ENCODE data around the gene FLCN. TPM values are rescaled to one million over a fixed set of nuclear protein-coding genes. Genes with fewer than 3 reads are reported as not detected.
"Not testable (repeated sequence)": the region's sequence is repeated elsewhere in the genome, so short reads cannot be mapped to it uniquely, and the experiment has no call there.

Gene FLCN, protein sequence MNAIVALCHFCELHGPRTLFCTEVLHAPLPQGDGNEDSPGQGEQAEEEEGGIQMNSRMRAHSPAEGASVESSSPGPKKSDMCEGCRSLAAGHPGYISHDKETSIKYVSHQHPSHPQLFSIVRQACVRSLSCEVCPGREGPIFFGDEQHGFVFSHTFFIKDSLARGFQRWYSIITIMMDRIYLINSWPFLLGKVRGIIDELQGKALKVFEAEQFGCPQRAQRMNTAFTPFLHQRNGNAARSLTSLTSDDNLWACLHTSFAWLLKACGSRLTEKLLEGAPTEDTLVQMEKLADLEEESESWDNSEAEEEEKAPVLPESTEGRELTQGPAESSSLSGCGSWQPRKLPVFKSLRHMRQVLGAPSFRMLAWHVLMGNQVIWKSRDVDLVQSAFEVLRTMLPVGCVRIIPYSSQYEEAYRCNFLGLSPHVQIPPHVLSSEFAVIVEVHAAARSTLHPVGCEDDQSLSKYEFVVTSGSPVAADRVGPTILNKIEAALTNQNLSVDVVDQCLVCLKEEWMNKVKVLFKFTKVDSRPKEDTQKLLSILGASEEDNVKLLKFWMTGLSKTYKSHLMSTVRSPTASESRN
- polyA plus RNA-seq (ENCODE audit: low read depth in 6 of 6) = 1 to 10 TPM; 3.6 to 7.4 (median 5.7) TPM

DNA sequence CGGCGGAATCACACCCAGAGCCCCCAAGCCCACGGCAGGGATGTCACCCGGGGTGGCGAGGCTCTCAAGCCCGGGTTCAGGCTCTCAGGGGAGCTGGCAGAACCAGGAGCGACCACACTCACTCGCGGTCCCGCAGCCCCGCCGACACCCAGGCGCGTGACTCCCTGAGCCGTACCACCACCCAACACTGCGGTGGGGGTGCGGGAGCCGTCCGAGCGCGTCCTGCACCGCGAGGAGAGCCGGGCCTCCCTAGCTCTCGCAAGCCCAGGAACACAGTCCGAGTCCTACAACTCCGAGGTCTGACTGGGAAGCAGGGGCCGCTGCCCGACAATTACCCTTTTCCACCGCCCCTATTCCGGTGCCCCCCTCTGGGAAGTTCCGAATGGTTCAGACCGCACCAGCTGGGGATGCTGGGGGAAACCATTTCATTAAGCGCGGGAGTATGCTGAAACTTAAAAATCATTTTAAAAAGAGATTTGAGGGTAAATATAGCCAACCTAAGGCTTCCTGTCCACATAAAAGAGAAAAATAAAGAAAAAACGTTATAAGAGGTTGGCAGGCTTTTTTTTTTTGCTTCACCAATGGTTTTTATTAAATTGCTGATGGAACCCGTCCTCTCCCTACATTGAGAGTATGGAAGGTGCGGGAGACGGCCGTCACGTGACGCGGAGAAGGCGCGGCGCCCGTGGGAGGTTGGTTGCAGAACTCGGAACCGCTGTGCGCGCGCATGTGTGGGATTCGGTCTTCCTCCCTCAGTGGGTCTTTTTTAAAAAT is at the start of gene FLCN:
FLCN (minus strand) TSS at position 143 of the 774 bp plus-strand sequence. CDS start 9,031 bp downstream, outside the sequence.
- Mint-ChIP-seq H3K4me1 (peaks cover 21 to 37% (median 27%) of the 10 kb centered on the region in 3 donors), H3K9me3 (no peaks in the 10 kb centered on the region), H3K36me3 (no peaks in the 10 kb centered on the region), H3K27me3 (no peaks in the 10 kb centered on the region), H3K4me3 (peak within 1 kb of the TSS; percentile 87 to 100 (median 98)), H3K27ac (peak within 1 kb of the TSS; percentile 97 to 100 (median 100))
- DNase-seq (peak; percentile 92), ATAC-seq (ENCODE audit: low read depth in 2 of 2) (peak; percentile 90 to 92)

DNA sequence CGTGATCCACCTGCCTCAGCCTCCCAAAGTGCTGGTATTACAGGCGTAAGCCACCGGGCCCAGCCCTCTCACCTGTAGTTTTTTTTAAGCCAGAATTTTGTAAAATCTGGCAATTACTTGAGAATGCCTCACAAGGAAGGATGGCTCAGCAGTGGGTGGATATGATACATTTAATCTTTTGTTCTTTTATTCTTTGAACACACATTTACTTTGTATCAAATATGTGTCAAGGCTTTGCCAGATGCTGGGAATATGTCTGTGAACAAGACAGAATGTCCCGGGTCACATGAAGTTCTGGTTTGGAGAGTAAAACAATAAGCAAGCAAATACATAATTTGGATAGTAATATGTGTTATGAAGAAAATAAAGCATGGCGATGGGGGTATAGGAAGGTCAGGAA is 49.0 kb upstream of the FLCN start:
- ATAC-seq (ENCODE audit: low read depth in 2 of 2) (no peak), DNase-seq (no peak)
- H3K4me3 Mint-ChIP-seq = no peak overlapping the region
- no peaks in the 10 kb centered on the region for H3K9me3 Mint-ChIP-seq
- no peaks in the 10 kb centered on the region for H3K27me3 Mint-ChIP-seq
- peaks cover 13 to 14% (median 14%) of the 10 kb centered on the region in 3 donors for H3K4me1 Mint-ChIP-seq
- H3K36me3 Mint-ChIP-seq = no peaks in the 10 kb centered on the region
- peak overlapping the region in 1 of 6 donors; percentile 49 for H3K27ac Mint-ChIP-seq

DNA sequence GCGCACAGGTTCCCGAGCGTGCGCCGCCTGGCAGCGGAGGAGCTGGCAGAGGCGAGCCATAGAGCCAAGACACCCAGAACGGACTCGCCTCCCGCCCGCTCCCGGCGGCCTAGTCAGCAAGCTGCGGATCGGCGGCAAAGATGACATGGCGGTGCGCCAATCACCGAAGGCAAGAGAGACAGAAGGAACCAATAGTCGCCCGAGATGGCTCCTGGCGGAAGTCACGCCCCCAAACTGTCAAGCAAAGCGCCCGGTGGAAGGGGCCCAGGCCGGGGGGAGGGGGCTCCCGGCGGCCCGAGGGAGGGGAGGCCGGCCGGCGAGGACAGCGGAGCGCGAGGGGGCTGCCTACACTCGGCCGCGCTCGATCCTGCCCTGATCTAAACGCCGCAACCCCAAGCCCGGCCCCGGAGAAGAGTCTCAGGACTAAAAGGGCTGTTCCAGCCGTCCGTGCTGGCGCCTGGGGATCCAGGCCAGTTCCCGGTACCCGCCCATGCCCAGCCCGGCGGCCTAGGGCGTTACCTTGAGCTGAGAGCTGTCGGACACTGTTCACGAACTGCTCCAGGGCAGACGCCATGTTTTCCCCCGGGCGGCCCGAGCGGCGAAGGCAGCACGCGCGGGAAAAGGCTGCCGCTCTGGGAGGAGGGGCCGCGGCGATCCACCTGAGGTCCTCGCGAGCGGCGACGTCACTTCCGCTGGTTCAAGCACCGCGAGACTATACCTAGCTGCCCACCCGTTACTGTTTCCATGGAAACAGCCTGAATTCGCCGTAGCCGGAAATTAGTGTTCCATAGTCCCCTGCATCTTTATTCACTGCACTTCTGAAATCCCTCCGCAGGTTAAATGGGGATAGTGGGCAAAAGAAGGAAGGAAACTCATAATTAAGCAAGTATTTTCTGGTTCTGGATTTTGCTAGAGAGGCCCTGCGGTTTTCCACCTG is 43.9 kb upstream of the FLCN start, which contains the start of gene COPS3:
COPS3 (minus strand) TSS at position 634 of the 937 bp plus-strand sequence; CDS start at position 574, 60 bp downstream.
- DNase-seq (peak; percentile 95), ATAC-seq (ENCODE audit: low read depth in 2 of 2) (peak; percentile 86 to 87)
- Mint-ChIP-seq H3K4me3 (peak within 1 kb of the TSS; percentile 87 to 97 (median 94)), H3K27me3 (no peaks in the 10 kb centered on the region), H3K4me1 (peaks cover 28 to 46% (median 46%) of the 10 kb centered on the region in 3 donors), H3K9me3 (no peaks in the 10 kb centered on the region), H3K27ac (peak within 1 kb of the TSS; percentile 96 to 99 (median 98)), H3K36me3 (no peaks in the 10 kb centered on the region)

DNA sequence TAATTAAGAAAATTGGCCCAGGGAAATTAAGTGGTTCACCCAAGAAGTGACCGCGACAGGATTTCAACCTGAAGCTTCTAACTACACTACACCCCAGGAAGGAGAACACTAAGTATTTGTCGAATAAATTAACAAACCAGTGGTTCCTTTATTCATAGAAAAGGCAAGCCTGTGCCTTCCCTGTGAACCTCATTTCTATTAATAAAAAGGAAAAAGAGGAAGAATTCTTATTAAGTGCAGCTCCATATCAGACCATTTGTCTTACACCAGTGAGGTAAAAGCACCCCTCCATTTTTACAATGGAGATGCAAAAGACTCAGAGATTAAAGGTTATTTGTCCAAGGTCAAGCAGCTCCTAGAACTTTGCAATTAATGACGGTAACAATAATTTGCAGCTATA is 42.3 kb upstream of the FLCN start:
- peaks cover 31 to 49% (median 46%) of the 10 kb centered on the region in 3 donors for H3K4me1 Mint-ChIP-seq
- DNase-seq (no peak), ATAC-seq (ENCODE audit: low read depth in 2 of 2) (no peak)
- no peaks in the 10 kb centered on the region for H3K36me3 Mint-ChIP-seq
- H3K9me3 Mint-ChIP-seq = no peaks in the 10 kb centered on the region
- H3K27me3 Mint-ChIP-seq = no peaks in the 10 kb centered on the region
- H3K27ac Mint-ChIP-seq = peak overlapping the region in 2 of 6 donors; percentile 62 to 96
- peak overlapping the region; percentile 77 to 97 (median 93) for H3K4me3 Mint-ChIP-seq

DNA sequence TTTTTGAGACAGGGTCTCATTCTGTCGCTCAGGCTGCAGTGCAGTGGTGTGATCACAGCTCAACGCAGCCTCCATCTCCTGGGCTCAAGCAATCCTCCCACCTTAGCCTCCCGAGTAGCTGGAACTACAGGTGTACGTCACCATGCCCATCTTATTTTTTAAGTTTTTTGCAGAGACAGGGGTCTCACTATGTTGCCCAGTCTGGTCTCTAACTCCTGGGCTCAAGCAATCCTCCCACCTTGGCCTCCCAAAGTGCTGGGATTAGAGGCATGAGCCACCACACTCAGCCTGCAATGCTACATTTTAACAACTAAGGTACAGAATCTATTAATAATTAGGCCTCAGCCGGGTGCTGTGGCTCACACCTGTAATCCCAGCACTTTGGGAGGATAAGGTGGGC is 40.5 kb upstream of the FLCN start:
- H3K27me3 Mint-ChIP-seq; H3K9me3 Mint-ChIP-seq; DNase-seq; ATAC-seq (ENCODE audit: low read depth in 2 of 2); H3K36me3 Mint-ChIP-seq: not testable (repeated sequence)
- Mint-ChIP-seq H3K4me1 (peaks cover 26 to 49% (median 45%) of the 10 kb centered on the region in 3 donors), H3K27ac (peak overlapping the region in 3 of 6 donors; percentile 47 to 63 (median 57)), H3K4me3 (peak overlapping the region in 1 of 8 donors; percentile 12)

DNA sequence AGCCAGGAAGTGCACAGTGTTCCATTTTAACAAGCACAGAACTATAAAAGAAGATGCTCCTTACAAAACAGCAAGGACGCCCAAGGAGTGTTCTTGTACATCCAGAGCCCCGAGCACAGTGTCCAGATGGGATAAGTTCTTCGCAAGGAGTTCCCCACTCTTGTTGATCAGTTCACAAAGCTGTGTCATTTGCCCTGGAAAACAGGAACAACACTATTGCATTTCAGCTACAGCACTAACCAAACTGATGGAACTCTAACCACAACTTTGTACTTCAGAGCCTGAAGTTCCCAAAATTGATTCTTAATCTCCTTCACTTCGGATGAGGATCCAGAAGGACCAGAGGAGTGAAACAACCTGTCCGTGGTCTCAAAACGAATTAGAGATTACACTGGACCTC is 39.0 kb upstream of the FLCN start:
- Mint-ChIP-seq H3K36me3 (peaks cover 0 to 7% of the 10 kb centered on the region in 2 donors), H3K27ac (no peak overlapping the region), H3K27me3 (no peaks in the 10 kb centered on the region), H3K4me1 (peaks cover 17 to 37% (median 32%) of the 10 kb centered on the region in 3 donors), H3K9me3 (no peaks in the 10 kb centered on the region), H3K4me3 (peak overlapping the region in 1 of 8 donors; percentile 45)
- ATAC-seq (ENCODE audit: low read depth in 2 of 2) (no peak), DNase-seq (no peak)

DNA sequence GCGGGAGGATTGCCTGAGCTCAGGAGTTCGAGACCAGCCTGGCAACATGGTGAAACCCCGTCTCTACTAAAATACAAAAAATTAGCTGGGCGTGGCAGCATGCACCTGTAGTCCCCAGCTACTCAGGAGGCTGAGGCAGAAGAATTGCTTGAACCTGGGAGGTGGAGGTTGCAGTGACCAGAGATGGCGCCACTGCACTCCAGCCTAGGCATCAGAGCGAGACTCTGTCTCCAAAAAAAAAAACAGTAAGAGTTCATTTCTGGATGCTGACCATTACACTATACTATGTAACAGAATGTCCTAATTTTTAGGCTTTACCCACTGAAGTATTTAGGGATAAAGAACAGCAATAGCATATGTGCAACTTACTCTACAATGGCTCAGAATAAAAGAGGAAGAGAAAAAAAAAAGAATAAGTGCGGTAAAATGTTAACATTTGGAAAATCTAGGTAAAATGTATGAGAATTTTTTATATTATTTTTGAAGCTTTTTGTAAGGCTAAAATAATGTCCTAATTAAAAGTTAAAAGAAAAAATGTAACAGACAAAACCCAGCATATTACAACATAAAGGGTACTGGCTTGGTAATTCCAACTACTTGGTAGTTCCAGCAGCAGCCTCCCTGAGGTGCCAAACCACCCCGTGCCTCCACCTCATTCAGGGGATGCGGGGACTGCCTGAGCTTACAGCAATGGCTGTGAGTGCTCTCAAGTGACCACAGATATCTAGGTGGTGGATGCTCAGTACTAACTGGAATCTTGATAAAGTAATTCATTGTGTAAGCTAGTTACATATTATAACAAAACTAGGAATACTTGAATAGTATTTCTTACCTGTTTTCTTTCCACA is 33.2 kb upstream of the FLCN start:
- Mint-ChIP-seq H3K27ac (no peak overlapping the region), H3K9me3 (no peaks in the 10 kb centered on the region), H3K4me1 (peaks cover 0 to 4% (median 3%) of the 10 kb centered on the region in 3 donors), H3K36me3 (peaks cover 0 to 12% of the 10 kb centered on the region in 2 donors), H3K27me3 (no peaks in the 10 kb centered on the region), H3K4me3 (no peak overlapping the region)
- peak in 1 of 2 donors; percentile 25 for ATAC-seq (ENCODE audit: low read depth in 2 of 2)
- no peak for DNase-seq

DNA sequence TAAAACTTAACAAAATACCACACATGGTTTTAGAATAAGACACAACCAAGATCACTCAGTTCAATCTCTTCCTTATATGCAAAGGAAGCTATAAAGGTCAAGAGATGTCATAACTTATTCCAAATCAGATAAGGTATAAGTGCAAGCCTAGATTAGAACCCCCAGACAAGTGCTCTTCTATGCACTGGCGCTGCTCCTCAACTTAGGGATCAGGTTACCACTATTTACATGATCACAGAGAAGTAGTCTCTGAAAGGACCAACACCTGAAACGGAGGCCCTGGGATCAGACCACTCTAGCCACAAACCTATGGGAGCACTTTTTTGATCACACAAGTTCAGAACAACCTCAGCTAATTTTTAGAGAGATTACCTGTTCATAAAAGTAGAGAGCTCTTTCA is 27.5 kb upstream of the FLCN start:
- DNase-seq (no peak), ATAC-seq (ENCODE audit: low read depth in 2 of 2) (no peak)
- Mint-ChIP-seq H3K27me3 (no peaks in the 10 kb centered on the region), H3K27ac (peak overlapping the region in 1 of 6 donors; percentile 8), H3K4me3 (no peak overlapping the region), H3K36me3 (peaks cover 0 to 20% of the 10 kb centered on the region in 2 donors), H3K9me3 (no peaks in the 10 kb centered on the region), H3K4me1 (no peaks in the 10 kb centered on the region)

DNA sequence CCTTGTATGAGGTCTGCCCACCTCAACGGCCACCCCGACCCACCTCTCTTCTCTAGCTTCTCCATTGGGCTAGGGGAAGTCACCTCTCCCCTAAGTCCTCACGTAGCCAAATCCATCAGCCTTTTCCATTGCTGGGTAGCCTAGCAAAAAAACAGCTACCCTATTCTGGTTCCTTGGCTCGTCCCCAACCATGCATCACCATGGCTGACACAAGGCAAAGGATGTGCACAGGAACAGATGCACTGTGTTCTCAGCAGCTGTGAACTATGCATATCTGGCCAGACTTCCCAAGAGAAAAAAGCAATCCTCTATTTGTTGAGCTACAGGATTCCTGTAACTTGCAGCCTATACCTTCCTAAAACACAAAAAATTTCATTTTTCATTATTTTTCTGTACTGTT is 22.0 kb upstream of the FLCN start:
- Mint-ChIP-seq H3K27me3 (no peaks in the 10 kb centered on the region), H3K4me1 (no peaks in the 10 kb centered on the region), H3K4me3 (no peak overlapping the region), H3K36me3 (peaks cover 11 to 13% of the 10 kb centered on the region in 2 donors), H3K9me3 (no peaks in the 10 kb centered on the region), H3K27ac (peak overlapping the region in 2 of 6 donors; percentile 11 to 44)
- ATAC-seq (ENCODE audit: low read depth in 2 of 2) = no peak
- no peak for DNase-seq

DNA sequence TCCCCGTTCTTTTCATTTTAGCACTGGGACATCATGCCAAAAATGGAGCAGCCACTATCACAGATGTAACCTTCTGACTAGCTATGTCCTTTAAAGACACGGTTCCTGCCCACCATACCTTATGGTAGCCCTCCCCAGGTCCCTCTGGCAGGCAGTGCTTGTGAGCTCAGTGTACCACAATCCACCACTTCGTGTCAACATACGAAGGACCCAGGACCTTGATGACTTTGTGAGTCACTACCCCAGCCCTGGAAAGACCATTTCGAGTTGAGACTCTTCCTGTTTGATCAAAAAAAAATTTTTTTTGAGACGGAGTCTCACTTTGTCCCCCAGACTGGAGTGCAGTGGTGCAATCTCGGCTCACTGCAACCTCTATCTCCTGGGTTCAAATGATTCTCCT is 21.0 kb upstream of the FLCN start:
- H3K27ac Mint-ChIP-seq = peak overlapping the region in 1 of 6 donors; percentile 59
- H3K4me3 Mint-ChIP-seq = no peak overlapping the region
- DNase-seq (no peak), ATAC-seq (ENCODE audit: low read depth in 2 of 2) (no peak)
- H3K4me1 Mint-ChIP-seq = no peaks in the 10 kb centered on the region
- peaks cover 18 to 20% of the 10 kb centered on the region in 2 donors for H3K36me3 Mint-ChIP-seq
- H3K9me3 Mint-ChIP-seq = no peaks in the 10 kb centered on the region
- H3K27me3 Mint-ChIP-seq = no peaks in the 10 kb centered on the region

DNA sequence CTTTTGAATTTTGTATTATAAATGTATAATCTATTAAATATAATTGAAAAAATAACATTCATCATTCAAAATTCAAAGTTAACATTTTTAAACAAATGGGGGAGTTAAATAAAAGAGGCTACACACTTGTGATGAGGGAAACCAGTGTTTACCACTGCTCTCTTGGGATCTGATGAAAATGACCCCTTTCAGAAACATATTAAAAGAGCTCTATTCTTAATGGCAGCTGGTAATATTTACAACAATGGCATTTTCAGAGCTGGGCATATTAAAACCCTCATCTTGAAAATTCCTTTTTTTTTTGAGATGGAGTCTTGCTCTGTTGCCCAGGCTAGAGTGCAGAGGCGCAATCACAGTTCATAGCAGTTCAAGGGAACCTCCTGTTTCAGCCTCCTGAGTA is 19.3 kb upstream of the FLCN start:
- no peak overlapping the region for H3K4me3 Mint-ChIP-seq
- ATAC-seq (ENCODE audit: low read depth in 2 of 2) (no peak), DNase-seq (no peak)
- H3K27me3 Mint-ChIP-seq = no peaks in the 10 kb centered on the region
- H3K4me1 Mint-ChIP-seq = no peaks in the 10 kb centered on the region
- H3K27ac Mint-ChIP-seq = no peak overlapping the region
- peaks cover 21 to 24% of the 10 kb centered on the region in 2 donors for H3K36me3 Mint-ChIP-seq
- H3K9me3 Mint-ChIP-seq = no peaks in the 10 kb centered on the region

DNA sequence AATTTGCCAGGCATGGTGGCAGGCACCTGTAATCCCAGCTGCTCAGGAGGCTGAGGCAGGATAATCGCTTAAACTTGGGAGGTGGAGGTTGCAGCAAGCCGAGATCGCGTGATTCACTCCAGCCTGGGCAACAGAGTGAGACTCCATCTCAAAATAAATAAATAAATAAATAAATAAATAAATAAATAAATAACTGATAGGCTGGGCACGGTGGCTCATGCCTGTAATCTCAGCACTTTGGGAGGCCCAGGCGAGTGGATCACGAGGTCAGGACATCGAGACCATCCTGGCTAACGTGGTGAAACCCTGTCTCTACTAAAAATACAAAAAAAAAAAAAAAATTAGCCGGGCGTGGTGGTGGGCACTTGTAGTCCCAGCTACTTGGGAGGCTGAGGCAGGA is 18.7 kb upstream of the FLCN start:
- not testable (repeated sequence) for H3K4me1 Mint-ChIP-seq; ATAC-seq (ENCODE audit: low read depth in 2 of 2); DNase-seq; H3K27me3 Mint-ChIP-seq; H3K4me3 Mint-ChIP-seq; H3K9me3 Mint-ChIP-seq
- Mint-ChIP-seq H3K27ac (peak overlapping the region in 1 of 6 donors; percentile 80), H3K36me3 (peaks cover 21 to 24% of the 10 kb centered on the region in 2 donors)

Data from naive B cell (primary cell).